Stimulated activated CD4-positive, alpha-beta T cell treated with anti-CD3 and anti-CD28 coated beads, TNF-alpha, amount 100 ng/mL, for 4 hours (primary cell): Measurements from ENCODE around the gene LHFPL4.
A peak's percentile ranks its signal among the peaks of the same experiment; 100 is the strongest.
"Not testable (repeated sequence)": the region's sequence is repeated elsewhere in the genome, so short reads cannot be mapped to it uniquely, and the experiment has no call there.

Experiments
- DNase-seq, 3 experiments: peaks; one replicate each; pipeline ENCODE4 v3.0.0-alpha.2; 2020; ENCODE audit warnings: low read depth in 3 of 3

LHFPL4 gene

DNA sequence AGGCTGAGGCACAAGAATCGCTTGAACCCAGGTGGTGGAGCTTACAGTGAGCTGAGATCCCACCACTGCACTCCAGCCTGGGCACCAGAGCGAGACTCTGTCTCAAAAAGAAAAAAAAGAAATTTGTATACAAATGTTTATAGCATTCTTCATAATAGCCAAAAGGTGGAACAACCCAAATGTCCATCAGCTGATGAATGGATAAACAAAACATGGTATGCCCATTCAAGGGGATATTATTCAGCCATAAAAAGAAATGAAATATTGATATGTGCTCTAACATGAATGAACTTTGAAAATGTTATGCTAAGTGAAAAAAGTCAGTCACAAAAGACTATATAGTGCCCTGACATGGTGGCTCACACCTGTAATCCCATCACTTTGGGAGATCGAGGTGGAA lies 11.4 kb downstream of the LHFPL4 start:
- DNase-seq: no peak

DNA sequence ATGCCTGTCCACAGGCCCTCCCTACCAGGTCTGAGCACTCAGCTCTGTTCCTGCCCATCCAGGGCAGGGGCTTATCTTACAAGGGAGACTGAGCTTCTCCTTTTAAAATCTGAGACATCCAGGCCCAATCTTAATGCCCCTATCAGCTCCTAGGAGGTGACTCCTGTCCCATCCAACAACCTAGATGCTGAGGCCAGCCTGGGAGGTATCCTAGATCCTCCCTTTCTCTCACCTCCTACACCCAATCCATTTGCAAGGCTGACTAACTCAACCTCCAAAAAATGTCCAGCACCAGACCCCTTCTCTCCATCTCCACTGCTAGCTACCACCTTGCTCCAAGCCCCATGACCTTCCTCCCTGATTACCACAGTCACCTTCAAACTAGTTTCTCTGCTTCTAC lies 17.4 kb downstream of the LHFPL4 start:
- DNase-seq: no peak

DNA sequence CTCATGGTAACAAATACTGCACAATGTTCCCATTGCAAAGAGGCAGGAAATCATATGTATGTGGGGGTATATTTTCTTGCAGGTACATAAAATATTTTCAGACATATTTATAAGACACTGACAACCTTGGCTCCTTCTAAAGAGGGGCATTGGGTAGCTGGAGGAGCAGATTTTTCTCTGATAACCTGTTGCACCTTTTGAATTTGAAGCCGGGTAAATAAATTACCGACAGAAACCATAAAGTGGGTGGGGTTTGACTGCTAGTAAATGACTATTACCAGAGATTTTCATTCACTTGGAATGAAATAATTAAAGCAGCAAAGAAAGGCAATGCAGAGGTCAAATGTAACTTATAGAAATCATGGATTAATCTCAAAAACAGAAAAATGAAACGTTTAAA lies 19.2 kb downstream of the LHFPL4 start:
- no peak for DNase-seq

DNA sequence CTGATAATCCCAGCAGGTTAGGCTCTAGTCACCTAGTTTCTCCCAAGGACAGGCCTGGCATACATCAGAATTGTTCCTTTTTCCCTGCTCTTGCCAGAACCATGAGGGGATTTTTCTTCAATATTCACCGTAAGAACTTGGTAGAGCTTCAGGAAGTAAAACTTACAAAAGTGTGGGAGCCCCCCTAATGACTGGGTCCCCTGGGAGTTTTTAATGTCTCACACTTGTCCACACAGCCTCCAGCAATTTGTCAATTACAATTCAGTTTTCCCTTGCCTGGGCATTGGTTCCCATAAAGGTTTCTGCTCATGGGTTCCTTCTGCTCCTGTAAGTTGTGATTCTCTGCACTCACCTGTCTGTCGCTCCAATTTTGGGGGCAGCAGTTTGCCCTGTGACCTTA lies 28.5 kb downstream of the LHFPL4 start:
- no peak for DNase-seq

DNA sequence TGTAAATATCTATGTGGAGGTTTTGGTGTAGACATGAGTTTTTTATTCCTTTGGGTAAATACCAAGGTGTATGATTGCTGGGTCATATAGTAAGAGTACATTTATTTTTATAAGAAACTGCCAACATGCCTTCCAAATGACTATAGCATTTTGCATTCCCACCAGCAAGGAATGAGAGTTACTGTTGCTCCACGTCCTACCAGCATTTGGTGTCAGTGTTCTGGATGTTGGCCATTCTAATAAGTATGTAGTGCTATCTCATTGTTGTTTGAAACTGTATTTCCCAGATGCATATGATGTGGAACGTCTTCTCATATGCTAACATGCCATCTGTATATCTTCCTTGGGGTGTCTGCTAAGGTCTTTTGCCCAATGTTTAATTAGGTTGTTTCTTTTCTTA lies 38.7 kb downstream of the LHFPL4 start:
- no peak for DNase-seq

DNA sequence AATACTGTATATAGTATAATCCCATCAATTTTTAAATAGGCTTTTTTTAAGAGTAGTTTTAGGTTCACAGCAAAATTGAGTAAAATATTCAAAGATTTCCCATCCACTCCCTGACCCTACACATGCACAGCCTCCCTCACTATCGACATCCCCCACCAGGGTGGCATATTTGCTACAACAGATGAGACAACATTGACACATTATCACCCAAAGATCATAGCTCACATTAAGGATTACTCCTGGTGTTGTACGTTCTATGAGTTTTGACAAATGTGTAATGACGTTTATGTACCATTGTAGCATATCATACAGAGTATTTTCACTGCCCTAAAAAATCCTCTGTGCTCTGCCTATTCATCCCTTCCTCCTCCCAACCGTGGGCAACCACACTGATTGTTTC lies 39.3 kb downstream of the LHFPL4 start:
- DNase-seq: no peak

DNA sequence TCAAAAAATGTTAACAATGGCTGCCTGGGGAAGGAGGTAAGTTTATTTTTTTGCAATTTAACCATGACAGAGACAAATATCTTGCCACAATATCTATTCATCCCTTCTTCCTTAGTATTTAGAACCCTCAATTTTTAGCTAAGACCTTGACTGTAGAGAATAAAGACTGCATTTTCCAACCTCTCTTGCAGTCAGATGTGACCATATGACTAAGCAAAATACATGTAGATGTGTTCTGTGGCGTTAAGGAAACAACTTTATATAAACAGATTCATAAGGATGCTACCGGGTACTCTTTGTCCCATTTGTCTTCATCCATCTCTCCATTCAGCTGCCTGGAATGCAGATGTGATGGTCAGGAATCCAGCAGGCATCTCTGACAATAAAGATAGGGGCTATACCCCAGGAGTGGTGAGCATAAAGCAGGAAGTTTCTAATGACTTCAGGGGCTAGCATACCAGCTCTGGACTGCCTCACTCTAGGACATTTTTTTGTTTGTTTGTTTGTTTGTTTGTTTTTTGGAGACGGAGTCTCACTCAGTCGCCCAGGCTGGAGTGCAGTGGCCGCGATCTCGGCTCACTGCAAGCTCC lies 41.1 kb downstream of the LHFPL4 start:
- DNase-seq: no peak

DNA sequence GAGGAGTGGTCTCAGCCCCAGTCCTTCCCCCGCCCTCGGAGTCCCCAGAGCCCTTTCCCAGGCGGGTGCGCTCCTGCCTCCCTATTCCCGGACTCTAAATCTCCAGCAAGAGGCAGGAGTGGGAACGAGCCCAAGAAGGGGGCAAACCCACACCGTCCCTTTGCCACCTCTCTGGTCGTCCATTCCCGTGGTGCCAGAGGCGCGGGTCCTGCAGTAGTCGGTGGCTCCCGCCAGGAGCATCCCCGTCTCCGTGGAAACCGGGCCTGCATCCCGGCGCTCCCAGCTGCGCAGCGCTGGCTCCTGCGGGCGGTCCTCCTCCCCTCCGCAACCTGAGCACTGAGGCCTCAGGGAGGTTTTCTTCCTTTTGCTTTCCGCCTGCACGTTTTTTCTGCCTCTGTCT lies 44.8 kb downstream of the LHFPL4 start:
- no peak for DNase-seq

DNA sequence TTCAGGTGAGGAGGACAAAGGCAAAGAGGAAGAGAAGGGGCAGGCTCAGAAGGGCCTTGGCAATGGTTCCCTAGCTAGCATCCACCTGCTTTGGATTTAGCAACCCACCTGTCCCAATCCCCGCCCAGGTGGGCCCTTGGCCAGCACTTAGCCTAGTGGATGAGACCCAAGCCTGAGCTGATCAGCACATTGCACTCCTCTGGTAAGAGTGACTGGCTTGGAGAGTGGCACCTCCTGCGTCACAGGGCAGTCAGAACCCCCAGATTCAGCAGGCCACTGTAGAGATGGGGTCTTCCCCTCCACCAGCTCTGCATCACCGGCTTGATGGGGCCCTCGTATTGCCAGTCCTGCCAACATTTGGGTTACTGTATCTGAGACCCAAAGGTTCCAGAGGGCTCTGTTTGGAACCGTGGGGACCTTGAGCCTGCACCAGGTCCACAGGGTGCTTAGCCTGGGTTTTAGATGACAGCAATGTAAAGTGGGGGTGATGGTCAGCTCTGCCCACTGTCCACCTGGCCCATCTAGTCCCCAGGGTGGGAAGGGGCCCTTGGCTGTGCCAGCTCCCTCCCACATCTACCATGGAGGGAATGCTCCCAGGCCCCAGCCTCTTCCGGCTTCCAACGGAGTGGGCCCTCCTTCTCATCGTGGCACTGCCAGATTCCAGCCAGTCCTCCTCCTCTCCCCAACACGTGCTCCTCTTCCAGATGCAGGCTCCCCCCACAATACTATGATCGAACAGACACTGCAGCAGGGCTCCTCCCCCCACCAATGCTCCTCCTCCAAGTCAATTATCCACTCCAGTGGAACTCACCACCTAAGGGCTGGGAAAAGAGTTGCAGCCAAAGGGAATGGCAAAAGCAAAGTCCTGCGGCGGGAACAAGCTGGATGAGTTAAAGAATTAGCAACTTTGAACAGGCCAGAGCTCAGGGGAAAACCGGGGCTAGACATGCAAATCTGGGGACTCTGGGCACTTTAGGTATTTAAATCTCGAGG lies 45.7 kb downstream of the LHFPL4 start:
- DNase-seq: no peak

DNA sequence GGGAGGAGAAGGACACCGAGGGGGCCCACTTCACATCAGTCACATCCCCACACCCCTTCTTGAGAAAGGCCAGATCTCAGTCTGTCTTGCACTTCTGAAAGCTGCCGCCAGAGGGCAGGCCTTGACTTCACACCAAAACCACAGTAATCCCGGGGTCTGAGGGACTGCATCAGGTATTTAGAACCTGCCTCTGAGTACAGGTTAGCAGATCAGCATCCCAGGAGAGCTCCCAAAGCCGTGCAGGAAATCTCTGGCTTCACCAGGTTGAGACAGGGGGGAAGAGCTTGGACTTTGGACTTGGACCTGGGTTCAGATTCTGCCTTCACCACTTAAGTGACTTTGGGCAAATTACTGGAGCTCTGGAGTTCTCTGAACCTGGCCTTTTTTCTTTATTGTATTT lies 50.3 kb downstream of the LHFPL4 start:
- peak; percentile 32 to 37 (median 32) for DNase-seq

DNA sequence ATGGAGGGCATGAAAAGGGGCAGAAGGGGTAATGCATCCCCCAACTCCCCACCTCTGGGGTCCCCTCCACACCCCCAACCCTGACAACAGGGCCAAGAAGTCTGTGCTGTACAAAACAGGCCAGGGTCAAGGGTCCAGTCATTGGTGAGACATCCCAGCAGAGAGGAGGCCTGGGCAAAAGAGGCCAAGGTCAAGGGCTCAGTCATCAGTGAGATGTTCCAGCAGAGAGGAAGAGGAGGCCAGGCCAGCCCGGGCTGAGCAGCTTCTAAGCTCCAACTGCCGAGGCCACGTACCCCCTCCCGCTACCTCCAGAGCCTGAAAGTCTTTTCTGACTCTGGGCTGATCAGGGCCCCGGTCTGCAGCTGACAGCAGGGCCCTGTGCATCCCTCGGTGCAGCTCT lies 52.4 kb downstream of the LHFPL4 start:
- DNase-seq: no peak

DNA sequence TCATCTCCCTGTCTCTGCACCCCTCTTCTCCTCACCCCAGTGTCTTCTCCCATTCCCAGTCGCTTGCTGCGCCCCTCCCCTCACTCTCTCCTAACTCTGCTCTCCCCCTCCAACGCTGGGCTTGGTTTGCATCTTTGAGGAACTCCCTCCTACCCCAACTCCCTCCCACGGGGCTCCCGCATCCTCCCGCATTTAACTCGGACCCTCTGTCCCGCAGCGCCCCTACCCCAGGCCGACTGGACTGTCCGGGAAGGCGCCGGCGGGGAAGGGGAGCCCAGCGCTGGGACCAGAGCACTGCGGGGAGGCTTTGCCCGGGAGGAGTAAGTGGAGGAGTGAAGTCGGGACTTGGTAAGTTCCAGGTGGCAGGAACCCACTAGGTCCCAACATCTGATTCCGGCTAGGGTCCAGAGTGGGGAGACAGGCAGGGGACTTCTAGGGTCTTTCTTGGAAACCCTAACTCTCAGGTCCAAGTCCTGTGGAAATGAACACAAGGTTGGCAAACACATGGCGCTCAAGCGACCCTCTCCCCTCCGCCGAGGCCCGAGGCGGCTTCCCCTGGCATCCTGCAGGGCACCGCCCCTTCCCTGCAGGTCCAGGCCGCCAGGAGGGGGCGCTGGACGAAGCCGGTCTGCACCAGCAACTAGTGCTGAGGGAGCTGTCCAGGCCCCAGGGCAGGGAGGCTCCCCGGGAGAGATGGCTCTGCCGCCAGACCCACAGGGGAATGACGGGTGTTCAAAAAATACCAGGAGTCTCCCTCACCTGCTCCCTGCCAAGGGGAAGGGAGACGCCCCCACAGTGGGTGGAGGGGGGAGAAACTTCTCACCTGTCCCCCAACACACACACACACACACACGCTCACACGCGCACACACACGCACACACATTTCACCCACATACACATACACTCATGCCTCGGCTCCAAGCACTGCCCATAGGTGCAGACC lies 53.2 kb downstream of the LHFPL4 start:
- peak; percentile 16 to 32 (median 17) for DNase-seq

DNA sequence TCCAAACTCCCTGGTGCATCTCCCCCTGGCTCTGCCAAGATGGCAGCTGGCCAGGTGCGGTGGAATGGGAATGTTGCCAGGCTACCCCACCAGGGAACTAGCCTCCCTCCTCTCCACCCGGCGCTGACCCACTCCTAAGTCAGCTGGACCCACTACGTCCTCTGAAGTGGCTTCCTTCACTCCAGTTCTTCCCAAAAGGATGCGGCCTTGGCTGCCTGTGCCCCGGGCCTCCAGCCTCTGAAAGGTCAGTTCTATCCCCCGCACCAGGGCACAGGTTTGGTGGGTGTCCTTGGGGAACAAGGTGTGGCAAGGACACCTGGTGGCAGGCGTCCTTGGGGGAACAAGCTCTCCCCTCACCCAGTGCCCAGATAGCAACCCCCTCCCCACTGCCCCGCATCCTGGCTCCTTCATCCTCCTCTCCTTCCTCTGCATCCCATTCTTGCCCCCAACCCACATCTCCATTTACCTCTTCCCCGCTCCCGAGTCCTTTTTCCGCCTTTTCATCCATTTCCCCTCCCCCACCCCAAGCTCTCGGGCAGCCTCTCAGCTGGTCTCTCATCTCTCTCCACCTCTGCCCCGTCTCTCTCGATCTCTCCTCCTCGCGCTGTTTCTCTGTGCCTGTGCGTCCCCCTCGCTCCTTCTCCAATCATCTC lies 54.0 kb downstream of the LHFPL4 start:
- DNase-seq: no peak

DNA sequence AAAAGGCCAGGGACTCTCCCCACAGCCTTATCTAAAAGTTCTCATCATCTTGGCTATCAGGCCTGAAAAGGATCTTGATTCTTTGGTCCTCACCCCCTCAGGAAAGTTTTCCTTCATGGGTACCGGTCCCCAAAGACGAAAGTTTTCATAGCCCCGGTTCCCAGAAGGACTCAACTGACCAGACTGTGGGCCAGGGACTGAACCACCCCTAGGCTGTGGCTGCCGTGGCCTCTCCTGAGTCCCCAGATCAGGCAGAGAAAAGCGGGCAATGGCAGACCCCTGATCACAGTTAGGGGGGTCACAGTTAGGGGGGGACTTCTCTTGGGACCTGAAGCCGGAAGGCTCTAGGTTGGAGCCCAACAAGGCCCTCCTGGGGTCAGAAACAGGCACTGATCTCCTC lies 54.8 kb downstream of the LHFPL4 start:
- DNase-seq: no peak

DNA sequence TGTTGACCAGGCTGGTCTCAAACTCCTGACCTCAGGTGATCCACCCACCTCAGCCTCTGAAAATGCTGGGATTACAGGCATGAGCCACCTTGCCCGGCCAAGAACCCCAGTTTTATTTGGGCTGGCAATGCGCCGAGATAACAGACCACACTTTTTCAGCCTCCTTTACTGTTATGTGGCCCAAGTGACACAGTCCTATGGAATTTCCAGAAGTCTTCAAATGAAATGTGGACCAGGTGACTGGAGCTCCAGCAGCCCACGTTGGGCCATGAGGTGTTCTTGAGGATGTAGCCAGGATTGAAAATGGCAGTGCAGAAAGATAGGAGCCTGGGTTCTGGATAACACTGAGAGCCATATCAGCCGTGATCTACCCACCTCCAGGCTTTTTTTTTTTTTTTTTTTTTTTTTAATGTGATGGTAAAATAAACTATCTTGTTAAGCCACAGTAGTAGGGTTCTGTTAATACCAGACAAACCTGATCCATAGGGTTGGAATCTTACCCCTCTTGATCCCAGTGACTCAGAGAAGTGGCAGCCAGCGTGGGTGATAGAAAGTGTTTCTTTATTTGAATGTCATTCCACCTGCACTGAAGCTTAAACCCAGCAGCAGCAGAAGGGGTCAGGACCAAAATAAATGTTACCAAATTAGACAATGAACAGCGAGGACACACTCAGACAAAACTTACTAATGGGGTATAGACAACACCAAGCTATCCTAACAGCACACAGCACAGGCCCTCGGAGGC lies 55.6 kb downstream of the LHFPL4 start:
- DNase-seq: no peak

DNA sequence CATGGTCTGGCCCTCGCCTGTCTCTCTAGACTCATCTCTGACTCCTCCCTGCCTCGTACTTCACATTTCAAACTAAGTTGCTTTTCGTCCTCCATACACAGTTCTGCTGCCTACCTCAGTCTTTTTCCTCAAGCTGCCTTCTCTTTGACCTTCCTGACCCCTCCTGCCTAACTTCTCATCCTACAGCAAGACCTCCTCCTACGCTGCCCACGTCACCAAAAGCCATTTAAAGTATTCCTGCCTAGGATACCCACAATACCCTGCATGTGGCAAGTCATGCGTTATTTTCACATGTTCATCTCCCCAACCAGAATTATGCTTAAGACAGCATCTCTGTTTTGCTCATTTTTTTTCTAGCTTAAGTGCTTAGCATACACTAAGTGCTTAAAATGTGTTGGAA lies 56.7 kb downstream of the LHFPL4 start:
- DNase-seq: no peak

DNA sequence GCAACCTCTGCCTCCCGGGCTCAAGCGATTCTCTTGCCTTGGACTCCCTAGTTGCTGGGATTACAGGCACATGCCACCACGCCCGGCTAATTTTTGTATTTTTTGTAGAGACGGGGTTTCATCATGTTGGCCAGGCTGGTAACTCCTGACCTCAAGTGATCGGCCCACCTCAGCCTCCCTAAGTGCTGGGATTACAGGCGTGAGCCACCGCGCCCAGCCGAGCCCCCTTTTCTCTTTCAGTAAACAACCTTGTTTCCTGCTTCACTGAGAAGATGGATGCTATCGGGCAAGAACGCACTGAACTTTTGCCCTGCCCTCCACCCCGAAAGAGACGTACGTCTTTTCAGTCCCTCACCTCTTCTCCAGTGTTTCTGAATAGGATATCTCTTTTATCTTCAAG lies 59.6 kb downstream of the LHFPL4 start:
- not testable (repeated sequence) for DNase-seq

DNA sequence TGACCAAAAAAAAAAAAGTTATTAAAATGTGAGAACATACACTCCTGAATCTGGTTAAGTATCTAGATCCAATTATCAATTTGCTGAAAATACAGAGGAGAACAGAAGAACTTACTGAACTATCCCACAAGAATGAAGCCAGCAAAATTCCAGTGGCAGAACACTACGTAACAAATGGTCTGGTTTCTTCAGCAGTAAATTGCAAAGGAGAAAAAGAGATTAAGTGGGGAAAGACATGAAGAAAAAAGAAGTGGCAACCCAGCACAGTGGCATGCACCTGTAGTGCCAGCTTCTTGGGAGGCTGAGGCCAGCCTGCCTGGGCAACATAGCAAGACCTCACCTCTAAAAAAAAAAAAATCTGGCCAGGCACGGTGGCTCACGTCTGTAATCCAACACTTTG lies 62.1 kb downstream of the LHFPL4 start:
- DNase-seq: no peak

DNA sequence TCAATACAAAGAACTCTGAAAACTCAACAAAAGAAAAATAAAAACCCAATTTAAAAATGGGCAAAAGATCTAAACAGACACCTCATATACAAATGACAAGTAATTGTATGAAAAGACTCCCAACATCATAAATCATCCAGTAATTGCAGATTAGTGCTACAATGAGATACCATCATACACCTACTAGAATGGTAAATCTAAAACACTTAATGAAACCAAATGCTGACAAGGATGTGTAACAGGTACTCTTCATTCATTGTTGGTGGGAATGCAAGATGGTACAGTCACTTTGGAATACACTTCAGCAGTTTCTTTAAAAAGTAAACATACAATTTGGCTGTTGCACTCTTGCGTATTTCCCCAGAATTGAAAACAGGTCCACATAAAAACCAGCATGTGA lies 68.4 kb downstream of the LHFPL4 start:
- no peak for DNase-seq

DNA sequence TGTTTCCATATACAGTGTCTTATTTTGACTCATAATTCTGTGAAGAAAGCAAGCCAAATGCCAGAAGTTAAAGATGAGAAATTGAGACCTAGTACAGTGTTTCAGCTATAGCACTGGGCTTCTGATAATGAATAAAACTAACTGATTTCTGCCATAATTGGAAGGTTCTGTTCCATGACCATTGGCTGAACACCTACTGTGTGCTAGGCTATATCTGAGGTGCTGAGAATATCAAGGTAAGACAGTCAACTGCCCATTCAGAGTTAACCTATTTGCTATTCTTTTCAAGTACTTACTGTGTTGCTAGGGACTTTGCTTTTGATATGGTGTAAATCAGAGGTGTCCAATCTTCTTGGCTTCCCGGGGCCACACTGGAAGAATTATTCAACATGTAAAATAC lies 73.4 kb downstream of the LHFPL4 start:
- no peak for DNase-seq

DNA sequence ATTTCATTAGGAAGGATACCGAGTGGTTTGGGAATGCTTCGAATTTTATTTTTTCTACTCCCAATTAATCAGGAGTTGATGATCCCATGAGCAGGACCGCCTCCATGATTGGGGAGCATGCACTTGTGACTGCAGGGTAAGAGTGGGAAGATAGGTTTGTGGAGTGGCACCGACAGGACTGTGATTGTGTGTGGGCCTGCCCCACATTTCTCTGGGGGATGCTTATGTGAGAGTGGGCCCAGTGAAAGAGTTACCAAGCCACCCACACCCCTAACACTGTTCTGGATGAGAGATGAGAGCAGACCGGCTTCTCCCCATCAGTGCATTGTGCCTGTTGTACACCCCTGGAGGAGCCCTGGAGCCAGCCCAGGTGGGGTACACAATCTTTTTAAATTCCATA lies 76.7 kb downstream of the LHFPL4 start:
- DNase-seq: no peak
